Astrocyte (in vitro differentiated cells and primary cell): Measurements from ENCODE around the gene NEMP2.

Source experiments
- EZH2 ChIP-seq: IDR thresholded peaks from 2 replicates; pipeline ENCODE4 v1.6.1; 2012; ENCODE audit warnings: mild to moderate bottlenecking, low read length, inconsistent platforms; ENCODE audit not compliant: insufficient read depth
- TF ChIP-seq, protein P1 (sequence below): IDR thresholded peaks from 2 replicates; pipeline ENCODE4 v1.5.1; 2011; ENCODE audit warnings: low read depth, mild to moderate bottlenecking, inconsistent platforms, low read length, moderate library complexity; ENCODE audit not compliant: insufficient read depth

DNA sequence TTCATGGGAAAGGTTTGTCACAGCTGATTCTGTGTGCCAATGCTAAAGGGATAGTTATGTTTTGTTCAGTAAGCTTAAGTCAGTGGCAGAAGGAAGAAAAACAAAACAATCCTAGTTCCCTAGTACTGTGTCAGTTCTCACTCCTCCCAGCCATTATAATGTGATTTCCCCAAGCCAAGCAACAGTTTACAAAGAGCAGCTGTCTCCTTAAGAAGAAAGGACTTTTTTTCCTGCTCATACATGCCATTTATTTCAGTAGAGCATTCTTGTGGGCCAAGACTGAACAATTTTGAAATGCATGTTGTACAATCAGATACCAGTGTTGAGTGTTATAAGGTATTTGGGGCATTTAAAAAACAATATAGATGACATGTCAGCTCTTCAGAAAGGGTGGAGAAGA lies 52.1 kb downstream of the NEMP2 start:
- TF ChIP-seq, protein P1, sequence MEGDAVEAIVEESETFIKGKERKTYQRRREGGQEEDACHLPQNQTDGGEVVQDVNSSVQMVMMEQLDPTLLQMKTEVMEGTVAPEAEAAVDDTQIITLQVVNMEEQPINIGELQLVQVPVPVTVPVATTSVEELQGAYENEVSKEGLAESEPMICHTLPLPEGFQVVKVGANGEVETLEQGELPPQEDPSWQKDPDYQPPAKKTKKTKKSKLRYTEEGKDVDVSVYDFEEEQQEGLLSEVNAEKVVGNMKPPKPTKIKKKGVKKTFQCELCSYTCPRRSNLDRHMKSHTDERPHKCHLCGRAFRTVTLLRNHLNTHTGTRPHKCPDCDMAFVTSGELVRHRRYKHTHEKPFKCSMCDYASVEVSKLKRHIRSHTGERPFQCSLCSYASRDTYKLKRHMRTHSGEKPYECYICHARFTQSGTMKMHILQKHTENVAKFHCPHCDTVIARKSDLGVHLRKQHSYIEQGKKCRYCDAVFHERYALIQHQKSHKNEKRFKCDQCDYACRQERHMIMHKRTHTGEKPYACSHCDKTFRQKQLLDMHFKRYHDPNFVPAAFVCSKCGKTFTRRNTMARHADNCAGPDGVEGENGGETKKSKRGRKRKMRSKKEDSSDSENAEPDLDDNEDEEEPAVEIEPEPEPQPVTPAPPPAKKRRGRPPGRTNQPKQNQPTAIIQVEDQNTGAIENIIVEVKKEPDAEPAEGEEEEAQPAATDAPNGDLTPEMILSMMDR: no peak
- TF ChIP-seq EZH2: no peak
